Brain microvascular endothelial cell (primary cell): ENCODE results near the gene FAM50B.

Experiments
- DNase-seq: peaks from one replicate; pipeline ENCODE4 v3.0.0-alpha.2; 2020
- H3K27ac ChIP-seq: fragments of 250-450 bp; sonication (Bioruptor Pico); 2 replicates; pipeline ENCODE4 v1.5.1; 2020; ENCODE audit warnings: mild to moderate bottlenecking, moderate library complexity
- H3K27me3 ChIP-seq: fragments of 250-450 bp; sonication (Bioruptor Pico); replicated peaks from 2 replicates; pipeline ENCODE4 v1.5.1; 2020; ENCODE audit warnings: mild to moderate bottlenecking
- H3K36me3 ChIP-seq: fragments of 250-450 bp; sonication (Bioruptor Pico); replicated peaks from 2 replicates; pipeline ENCODE4 v1.5.1; 2020; ENCODE audit warnings: mild to moderate bottlenecking
- H3K4me3 ChIP-seq: 2 replicates; pipeline ENCODE4 v1.5.1; 2011; ENCODE audit warnings: low read depth, mild to moderate bottlenecking, control low read depth, low read length, moderate library complexity
- CTCF ChIP-seq: IDR thresholded peaks from 2 replicates; pipeline ENCODE4 v1.5.1; 2011; ENCODE audit warnings: low read depth, mild to moderate bottlenecking, moderate library complexity, low read length, control low read depth, inconsistent platforms; ENCODE audit errors: missing control alignments
- in situ Hi-C: cut with HindIII; loops from 2 replicates; pipeline ENCODE4 v1.10.0; 2017; ENCODE audit warnings: low sequenced_read_pairs, low pct_ligation_motif_present

Gene FAM50B

GRCh38 chr6:3823671-3824070 lies 25.5 kb upstream of the FAM50B start:
- DNase-seq = no peak
- no peak overlapping the region for H3K27ac ChIP-seq
- H3K27me3 ChIP-seq = no peaks in the 10 kb centered on the region
- H3K4me3 ChIP-seq = no peak overlapping the region
- no peak for TF ChIP-seq CTCF
- in situ Hi-C loops = no loop called here
- no peaks in the 10 kb centered on the region for H3K36me3 ChIP-seq

- Histone ChIP-seq H3K27me3 (no peaks in the 10 kb centered on the region), H3K4me3 (peak overlapping the region; percentile 20), H3K36me3 (no peaks in the 10 kb centered on the region), H3K27ac (peak overlapping the region; percentile 93)
- peak; percentile 85 for DNase-seq
- peak; percentile 77 for TF ChIP-seq CTCF
- in situ Hi-C loops = no loop called here
These were observed 23.8 kb upstream of the FAM50B start for GRCh38 chr6:3825331-3825831.

- peak overlapping the region; percentile 93 for H3K27ac ChIP-seq
- peak overlapping the region; percentile 20 for H3K4me3 ChIP-seq
- H3K27me3 ChIP-seq = no peaks in the 10 kb centered on the region
- peak; percentile 98 for DNase-seq
- no peaks in the 10 kb centered on the region for H3K36me3 ChIP-seq
- in situ Hi-C loops = no loop called here
- TF ChIP-seq CTCF = no peak
These were observed 23.2 kb upstream of the FAM50B start for GRCh38 chr6:3825851-3826581.

- no peak overlapping the region for H3K27ac ChIP-seq
- no peak for TF ChIP-seq CTCF
- no peak for DNase-seq
- no peak overlapping the region for H3K4me3 ChIP-seq
- no peaks in the 10 kb centered on the region for H3K27me3 ChIP-seq
- in situ Hi-C loops = no loop called here
- no peaks in the 10 kb centered on the region for H3K36me3 ChIP-seq
These were observed 19.9 kb upstream of the FAM50B start for GRCh38 chr6:3829285-3829684.

GRCh38 chr6:3830806-3831205 lies 18.4 kb upstream of the FAM50B start:
- Histone ChIP-seq H3K36me3 (no peaks in the 10 kb centered on the region), H3K27ac (no peak overlapping the region), H3K27me3 (no peaks in the 10 kb centered on the region), H3K4me3 (no peak overlapping the region)
- no peak for TF ChIP-seq CTCF
- in situ Hi-C loops = no loop called here
- DNase-seq = no peak
